GM19238 (cell line): ENCODE measurements around the gene POU5F1.

Experiments used
- DNase-seq: peaks from one replicate; pipeline ENCODE4 v3.0.0; 2011; ENCODE audit warnings: low spot score; ENCODE audit not compliant: insufficient read length

The POU5F1 gene

DNA sequence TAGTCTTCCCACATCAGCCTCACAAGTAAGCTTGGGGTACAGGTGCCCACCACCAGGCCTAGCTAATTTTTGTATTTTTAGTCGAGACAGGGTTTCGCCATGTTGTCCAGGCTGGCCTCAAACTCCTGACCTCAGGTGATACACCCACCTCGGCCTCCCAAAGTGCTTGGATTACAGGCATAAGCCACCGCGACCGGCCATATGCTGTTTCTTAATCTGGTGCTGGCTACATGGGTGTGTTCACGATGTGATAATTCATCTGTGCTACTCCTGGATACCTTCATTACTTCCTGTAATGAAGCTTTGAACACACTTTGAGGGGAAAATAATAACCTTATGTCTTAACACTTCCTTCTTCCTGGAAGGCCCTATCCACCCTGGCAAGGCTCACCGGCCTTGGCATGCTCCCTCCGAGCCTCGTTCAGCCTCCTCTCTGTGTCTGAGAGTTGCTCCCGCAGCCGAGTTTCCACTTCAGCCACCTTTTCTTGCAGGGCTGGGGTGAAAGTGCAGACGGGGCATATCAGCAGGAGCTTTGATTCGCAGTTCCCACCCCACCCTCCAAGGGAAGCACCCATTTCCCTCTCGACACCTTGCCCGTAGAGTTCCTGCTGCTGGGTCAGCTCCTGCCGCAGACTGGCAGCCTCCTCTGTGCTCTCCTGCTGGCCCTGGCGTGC, 26.0 kb downstream of the POU5F1 start:
- DNase-seq: no peak

DNA sequence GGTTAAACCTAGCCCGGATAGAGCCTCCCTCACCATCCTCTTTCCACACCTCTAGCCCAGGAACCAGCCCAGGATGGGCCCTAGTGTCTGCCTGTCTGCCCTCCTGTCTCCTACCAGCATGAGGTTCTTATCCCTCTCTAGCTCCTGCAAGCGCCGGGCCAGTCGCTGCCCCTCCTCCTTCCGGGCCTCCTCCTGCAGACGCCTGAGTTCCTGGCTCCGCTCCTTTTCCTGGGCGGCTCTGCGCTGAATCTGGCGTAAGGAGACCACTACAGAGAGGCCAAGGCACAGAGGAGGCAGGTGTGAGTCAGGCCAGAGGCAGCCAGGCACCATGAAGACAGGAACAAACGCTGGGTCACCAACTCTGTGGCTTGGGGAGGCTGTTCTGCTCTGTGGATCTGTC, 27.3 kb downstream of the POU5F1 start:
- DNase-seq: no peak

DNA sequence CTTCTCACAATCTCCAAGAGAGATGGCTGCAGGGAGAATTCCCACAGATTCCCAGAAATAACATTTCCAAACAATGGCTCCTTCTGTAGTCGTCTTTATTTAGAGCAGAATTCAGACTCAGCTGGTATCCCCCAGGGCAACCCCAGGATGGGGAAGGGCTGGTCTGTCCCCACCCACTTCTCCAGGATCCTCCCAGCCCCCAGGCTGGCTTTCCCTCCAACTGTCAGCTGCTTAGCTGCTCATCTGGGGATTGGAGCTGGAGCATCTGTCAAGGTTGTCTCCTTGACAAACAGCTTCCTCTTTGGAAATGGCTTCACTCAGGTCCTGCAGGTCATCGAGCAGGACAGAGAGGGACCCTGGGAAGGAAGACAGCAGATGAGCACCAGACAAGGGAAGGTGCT, 28.1 kb downstream of the POU5F1 start:
- DNase-seq: no peak

- no peak for DNase-seq
These were observed 29.8 kb downstream of the POU5F1 start for GRCh38 chr6:31140643-31141042.

DNA sequence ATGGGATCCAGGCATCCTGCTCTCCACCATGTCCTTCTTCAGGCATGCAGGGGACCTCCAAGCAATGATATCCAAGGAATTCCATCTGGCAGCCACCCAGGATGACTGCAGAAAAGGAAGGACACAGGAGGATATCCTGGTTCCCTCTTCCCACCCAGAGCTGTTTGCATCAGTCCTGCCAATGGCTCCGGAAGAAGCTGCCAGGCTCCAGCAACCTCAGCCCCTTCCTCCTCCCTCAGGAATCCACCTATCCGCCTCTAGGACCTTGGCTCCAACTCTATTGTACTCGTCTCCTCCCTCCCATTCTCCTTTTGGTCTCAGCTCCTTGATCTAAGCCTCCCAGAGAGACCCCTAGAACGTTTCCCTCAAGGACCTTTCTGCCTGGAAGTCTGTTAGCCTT, 30.9 kb downstream of the POU5F1 start:
- no peak for DNase-seq

DNA sequence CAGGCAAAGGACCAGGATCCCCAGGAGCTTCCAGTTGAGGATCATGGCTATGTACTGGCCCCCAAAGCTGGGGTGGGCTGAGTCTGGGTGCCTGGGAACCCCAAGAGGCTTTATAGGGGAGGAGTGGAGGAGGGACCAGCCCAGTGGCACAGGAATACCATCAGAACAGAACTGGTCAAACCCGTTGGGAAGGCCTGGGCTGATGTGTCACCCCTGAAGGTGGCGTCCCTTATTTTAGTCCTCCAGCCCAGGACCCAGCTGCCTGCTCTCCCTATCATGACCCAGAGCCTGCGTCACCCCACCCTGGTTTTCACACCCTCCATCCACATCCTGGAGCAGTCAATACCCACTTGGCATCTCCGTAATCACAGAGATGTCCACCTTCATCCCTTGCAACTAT, 31.5 kb downstream of the POU5F1 start, which contains the start of gene PSORS1C2:
Gene PSORS1C2, minus strand, starts transcription at position 85 of the 400 bp plus-strand sequence. Its CDS starts 40 bp downstream, at position 45.
- no peak for DNase-seq

DNA sequence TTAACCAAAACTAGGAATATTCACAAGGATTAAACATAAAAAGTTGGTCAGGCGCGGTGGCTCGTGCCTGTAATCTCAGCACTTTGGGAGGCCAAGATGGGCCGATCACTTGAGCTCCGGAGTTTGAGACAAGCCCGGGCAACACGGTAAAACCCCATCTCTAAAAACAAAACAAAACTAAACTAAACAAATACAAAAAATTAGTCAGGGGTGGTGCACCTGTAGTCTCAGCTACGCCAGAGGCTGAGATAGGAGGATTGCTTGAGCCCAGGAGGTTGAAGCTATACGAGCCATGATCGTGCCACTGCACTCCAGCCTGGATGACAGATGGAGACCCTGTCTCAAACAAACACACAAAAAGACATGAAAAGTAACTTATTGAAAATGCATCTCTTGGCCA, 34.8 kb downstream of the POU5F1 start:
- DNase-seq: no peak

GRCh38 chr6:31132806-31133205, 37.7 kb downstream of the POU5F1 start:
- DNase-seq: no peak

- no peak for DNase-seq
These were observed 38.9 kb downstream of the POU5F1 start for GRCh38 chr6:31131595-31131994.

GRCh38 chr6:31130751-31131150, 39.7 kb downstream of the POU5F1 start:
- no peak for DNase-seq

DNA sequence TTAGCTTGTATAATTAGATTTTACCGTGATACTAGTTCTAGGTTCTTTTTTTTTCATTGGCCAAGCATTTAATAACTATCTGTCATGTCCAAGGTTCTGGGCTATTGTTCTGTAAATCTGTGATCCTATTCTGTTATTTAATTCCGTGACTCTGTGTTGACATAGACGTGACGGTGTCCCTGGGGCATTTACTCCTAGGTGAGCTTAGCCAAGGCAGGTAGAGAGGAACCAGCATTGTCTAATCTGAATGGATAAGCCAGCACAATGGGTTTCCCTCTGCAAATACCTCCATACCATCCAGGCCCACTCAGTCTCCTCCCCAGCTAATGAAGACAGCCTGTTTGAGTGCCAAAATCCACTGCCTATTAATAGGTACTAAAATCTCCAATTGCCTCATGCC, 41.4 kb downstream of the POU5F1 start:
- DNase-seq: no peak

GRCh38 chr6:31128093-31128676, 42.3 kb downstream of the POU5F1 start:
- DNase-seq: peak; percentile 70

DNA sequence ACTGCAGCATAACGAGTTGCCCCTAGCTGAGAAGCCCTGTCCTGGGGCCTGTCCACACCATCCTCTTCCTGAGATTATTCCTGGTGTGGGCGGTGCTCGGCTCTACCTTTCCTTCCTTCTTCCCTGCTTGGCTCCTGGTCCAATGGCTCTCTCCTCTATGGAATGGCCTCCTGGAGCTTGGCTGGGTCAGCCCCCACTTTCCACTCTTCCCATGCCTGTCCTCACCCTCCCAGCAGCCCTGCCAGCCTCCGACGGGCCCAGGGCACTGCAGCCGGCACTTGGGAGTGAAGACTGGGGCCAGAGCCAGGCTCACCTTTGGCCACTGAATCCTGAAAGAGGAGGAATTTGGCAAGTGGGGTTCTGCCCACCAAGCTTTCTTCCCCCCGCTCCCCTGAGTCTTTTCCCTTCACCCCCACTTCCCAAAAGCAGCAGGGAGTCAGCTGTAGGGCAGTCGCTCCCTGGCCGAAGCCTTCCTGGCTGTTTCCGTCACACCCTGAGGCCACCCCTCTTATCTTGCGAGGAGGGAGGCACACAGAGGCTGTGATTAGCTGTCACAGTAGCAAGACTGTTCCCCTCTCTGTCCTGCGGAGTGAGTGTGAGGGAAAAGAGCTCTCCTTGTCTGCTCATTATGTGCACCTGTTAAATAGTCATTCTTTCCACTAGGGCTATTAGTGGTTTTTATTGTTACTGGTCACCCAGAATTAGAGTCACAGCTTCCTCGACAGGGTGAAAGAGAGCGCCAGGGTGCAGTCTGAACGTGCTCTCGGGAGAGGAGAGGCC, 43.9 kb downstream of the POU5F1 start:
- DNase-seq: no peak

DNA sequence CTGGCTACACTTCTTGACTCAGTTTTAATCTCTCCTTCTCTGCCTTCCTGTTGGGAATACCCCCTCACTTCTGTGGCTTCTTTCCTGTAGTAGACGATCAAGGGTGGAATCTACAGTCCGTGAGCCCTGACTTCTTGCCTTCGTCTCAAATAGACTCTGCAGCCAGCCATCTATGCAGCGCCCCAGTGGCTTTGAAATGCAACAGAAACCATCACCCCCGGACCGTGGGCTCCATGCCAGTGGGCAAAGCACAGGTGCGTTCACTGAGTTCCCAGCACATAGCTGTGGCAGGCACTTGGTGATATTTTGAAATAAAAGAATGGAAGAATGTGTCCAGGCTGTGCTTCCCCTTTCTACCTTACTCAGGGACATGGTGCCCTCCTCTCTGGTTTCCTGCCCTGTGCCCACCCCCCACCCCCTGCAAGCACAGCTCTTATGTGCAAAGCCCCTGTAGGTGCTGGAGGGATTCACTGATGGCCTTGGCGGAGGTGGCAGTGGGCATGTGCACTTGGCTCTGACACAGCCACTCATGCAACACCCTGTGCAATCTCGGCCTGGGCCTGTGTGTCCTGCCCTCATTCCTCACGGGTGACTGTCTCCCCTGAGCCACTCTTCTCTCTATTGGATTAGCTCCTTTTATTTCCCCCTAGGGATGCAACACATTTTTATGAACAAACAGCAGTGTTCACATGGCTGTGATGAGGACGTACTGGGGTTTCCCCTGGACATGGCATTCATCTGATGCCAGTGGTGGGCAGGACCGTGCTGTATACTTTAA, 44.7 kb downstream of the POU5F1 start:
- DNase-seq: no peak

- no peak for DNase-seq
These were observed 45.3 kb downstream of the POU5F1 start for GRCh38 chr6:31125162-31125561.

DNA sequence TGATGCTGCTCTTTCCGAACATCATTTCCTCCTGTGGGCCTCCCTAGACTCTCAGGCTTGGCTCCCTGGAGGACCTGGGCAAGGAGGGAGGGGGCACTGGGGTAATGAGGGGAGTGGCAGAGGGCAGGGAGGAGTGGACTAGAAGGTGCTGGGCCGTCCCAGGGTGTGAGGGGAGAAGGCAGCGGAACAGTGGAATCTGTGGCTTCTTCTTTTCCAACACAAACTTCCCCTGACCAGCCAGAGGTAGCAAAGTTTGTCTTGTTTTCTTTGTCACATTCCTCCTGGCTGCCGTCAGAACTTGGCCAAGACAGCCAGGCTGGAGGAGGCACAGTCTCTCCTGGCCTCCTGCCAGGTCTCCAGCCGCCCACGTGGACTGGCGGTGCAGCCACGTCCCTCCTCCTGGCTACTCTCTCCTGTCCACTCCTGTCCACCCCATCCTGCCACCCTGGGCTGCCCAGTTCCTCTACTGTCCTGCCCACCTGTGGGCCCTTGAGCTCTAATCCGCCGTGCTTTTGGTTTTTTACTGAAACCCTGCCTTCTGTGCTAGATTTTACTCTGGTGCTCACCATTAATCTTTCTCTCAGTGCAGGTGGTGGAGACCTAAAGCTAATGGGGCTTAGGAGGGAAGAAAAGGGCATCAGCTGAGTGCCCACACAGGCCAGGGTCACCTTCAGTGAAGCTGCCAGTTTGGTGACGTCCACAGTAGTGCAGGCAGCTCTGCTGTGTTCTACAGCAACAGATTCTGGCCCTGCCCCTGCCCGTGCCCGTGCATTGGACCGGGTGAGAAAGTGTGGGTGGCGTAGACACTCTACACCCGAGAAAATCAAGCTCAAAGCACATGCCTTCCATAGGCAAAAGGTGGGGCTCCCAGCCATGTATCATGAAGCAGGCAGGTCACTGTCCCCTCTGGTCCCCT, 47.4 kb downstream of the POU5F1 start:
- no peak for DNase-seq

GRCh38 chr6:31121131-31121790, 49.2 kb downstream of the POU5F1 start:
- DNase-seq: no peak

DNA sequence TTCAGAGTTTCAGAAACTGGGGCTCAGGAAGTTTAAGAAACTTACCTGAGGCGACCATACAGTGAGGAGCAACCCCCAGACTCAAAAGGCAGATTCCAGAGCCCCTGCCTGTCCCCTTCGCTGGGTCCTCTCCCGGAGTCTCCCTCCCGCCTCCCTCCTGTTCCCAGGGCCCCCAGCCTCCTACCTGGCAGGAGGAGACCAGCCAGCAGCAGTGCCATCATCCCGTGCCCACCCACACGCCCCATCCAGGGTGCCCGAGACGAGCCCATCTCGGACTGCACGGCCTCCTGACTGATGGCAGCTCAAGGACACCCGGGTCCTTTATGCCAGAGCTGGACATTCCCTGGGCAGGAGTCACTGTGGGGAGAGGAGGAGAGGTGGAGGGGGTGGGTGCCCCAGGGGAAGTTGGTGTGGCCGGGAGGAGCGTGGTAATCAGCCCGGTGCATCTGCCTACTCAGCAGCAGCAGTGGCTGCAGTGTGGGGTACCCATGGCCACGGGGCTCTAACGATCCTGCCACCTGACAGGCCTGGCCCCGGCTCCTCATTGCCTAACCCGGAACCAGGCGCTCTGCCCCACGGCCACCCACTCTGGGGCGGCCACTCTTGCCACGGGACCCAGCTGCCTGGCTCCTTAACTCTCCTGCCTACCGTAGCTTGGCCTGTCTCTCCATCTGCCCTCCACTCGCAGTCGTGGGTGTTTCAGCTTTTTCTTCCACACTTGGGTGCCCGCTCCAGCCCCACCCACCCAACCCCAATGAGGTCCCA, 50.1 kb downstream of the POU5F1 start, which contains the start of gene CDSN:
Gene CDSN, minus strand, starts transcription at position 296 of the 765 bp plus-strand sequence. Its CDS starts 27 bp downstream, at position 269.
- DNase-seq: no peak

DNA sequence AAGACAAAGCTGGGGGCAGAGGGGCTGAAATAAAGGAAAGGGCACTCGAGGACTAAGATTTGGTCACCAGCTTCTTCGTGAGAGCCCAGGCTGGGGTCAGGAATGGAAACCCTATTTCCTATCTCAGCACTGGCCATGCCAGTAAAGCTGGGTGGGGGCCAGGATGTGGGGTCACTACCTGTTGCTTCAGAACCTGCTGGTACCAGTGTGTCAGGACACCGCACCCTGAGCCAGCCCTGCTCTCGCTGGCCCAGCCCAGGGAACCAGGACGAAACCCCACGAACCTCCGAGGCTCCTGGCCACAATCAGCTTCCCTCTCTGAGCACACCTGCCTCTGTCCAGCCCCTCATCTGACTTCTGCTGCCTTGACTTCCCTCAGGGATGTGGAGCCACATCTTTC, 52.3 kb downstream of the POU5F1 start:
- no peak for DNase-seq
